ENCODE data around the gene LNX2. TPM values are rescaled to one million over a fixed set of nuclear protein-coding genes. Genes with fewer than 3 reads are reported as not detected.

The LNX2 gene
- polyA plus RNA-seq, 1 experiment, result 4.6 TPM

DNA sequence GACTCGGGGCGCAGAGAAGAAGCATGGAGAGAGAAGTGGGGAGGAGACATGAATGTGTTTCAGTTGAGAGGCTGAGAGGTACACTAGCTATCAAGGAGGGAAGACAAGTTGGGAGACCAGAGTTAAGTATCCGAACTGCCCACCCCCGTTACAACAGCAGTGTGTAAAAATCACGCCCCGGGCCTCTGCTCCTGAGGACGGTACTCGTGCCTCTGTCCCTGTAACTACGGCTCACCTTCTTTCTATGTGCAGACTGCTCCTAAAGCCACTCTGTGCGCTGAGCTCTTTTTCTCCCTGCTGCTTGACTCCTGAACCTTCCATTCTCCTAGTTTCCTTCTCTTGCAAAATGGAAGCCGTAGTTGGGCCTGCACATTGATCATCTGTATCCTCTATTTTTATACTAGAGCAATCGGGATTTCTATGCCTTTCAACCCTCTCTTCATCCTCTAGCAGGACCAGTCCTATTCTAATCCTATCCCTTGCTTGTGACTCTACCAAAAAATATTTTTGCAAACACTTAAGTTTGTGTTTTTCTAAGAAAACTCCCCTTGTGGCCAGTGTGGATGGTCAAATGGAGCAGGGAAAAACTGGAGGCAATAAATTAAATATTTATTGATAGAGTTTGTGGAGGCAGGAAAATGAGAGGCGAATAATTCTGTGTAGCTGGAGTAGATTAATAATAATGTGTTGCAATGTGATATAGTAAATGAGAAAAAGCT, 1.9 kb upstream of the LNX2 start:
- no peaks in the 10 kb centered on the region for H3K27me3 ChIP-seq (ENCODE audit: control insufficient read depth, insufficient read depth, low read length)
- DNase-seq (ENCODE audit: low read depth), result no peak
- peak overlapping the region; percentile 87 for H3K4me3 ChIP-seq (ENCODE audit: low read depth, low read length)
- no peaks in the 10 kb centered on the region for H3K36me3 ChIP-seq (ENCODE audit: control insufficient read depth, insufficient read depth, low read length)
- CTCF ChIA-PET, result interaction anchor here (0.7 to 1.2 kb wide), 3 partner anchors 11 to 81 kb away, joined by 3 to 4 read pairs (median 3); no protein-coding TSS in a partner anchor
- POLR2A ChIA-PET, result no interaction called here
- TF ChIP-seq, protein P1, sequence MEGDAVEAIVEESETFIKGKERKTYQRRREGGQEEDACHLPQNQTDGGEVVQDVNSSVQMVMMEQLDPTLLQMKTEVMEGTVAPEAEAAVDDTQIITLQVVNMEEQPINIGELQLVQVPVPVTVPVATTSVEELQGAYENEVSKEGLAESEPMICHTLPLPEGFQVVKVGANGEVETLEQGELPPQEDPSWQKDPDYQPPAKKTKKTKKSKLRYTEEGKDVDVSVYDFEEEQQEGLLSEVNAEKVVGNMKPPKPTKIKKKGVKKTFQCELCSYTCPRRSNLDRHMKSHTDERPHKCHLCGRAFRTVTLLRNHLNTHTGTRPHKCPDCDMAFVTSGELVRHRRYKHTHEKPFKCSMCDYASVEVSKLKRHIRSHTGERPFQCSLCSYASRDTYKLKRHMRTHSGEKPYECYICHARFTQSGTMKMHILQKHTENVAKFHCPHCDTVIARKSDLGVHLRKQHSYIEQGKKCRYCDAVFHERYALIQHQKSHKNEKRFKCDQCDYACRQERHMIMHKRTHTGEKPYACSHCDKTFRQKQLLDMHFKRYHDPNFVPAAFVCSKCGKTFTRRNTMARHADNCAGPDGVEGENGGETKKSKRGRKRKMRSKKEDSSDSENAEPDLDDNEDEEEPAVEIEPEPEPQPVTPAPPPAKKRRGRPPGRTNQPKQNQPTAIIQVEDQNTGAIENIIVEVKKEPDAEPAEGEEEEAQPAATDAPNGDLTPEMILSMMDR (IDR thresholded peaks at IDR 0.05; ENCODE audit: insufficient read depth, low read depth, low read length), result peak; percentile 45

DNA sequence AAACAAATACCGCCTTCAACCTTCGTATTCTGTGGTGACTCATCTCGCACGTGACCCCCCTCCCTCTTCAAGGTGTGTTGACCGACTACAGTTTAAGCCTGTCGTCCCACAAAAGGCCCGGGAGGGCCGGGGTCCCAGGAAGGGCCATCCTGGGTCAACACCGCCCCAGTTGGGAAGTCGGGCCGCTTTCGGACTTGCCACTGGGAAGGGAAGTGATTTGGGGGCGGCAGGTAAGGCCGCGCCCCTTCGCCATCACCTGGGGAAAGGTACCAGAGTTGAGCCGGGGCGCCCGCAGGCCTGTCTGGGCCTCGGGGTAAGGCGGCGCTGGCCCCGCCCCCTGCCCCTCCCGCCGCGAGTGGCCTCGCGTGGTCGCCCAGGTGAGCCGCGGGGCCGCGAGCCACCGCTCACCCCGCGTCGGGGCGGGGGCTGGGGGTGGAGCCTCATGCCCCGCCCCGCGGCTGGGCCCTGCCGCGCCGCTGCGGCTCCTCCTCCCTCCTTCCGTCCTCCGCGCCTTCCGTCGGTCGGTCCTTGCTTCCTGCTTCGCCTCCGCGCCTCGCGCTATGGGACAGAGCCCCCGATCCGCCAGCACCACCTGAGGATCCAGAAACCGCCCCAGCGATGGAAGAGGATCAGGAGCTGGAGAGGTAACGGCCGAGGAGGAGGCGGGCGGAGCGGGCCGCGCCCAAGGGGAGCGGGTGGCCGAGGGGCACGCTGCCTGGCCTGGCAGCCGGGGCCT, 1.2 kb upstream of the LNX2 start, which contains the start of gene POLR1D:
POLR1D (plus strand) TSS at position 527 of the 736 bp plus-strand sequence; CDS start at position 619, 92 bp downstream.
- DNase-seq (ENCODE audit: low read depth), result no peak
- Histone ChIP-seq H3K4me3 (ENCODE audit: low read depth, low read length) (peak within 1 kb of the TSS; percentile 87), H3K36me3 (ENCODE audit: control insufficient read depth, insufficient read depth, low read length) (no peaks in the 10 kb centered on the region), H3K27me3 (ENCODE audit: control insufficient read depth, insufficient read depth, low read length) (no peaks in the 10 kb centered on the region)
- TF ChIP-seq, protein P1 (IDR thresholded peaks at IDR 0.05; ENCODE audit: insufficient read depth, low read depth, low read length), result no peak
- POLR2A ChIA-PET, result interaction anchor here (1.0 kb wide), 1 partner anchor 23 kb away, joined by 3 read pairs; no protein-coding TSS in a partner anchor
- CTCF ChIA-PET, result interaction anchor here (0.7 to 2.6 kb wide), 4 partner anchors 12 to 80 kb away, joined by 3 to 10 read pairs (median 4); no protein-coding TSS in a partner anchor

DNA sequence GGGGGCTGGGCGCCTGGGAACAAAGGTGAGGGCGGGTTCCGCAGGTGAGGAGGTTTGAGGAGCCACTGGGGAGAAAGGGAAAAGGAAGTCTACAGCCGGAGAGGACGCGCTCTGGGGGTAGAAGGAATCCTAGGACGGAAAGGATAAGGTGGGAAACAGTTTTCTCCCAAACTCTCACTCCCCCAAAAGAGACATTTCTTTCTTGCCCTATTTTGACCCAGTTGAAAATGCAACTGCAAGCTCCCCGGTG, 712 bp upstream of the LNX2 start:
- no peak for DNase-seq (ENCODE audit: low read depth)
- Histone ChIP-seq H3K36me3 (ENCODE audit: control insufficient read depth, insufficient read depth, low read length) (no peaks in the 10 kb centered on the region), H3K4me3 (ENCODE audit: low read depth, low read length) (peak overlapping the region; percentile 87), H3K27me3 (ENCODE audit: control insufficient read depth, insufficient read depth, low read length) (no peaks in the 10 kb centered on the region)
- TF ChIP-seq, protein P1 (IDR thresholded peaks at IDR 0.05; ENCODE audit: insufficient read depth, low read depth, low read length), result no peak
- ChIA-PET CTCF (interaction anchor here (1.0 to 2.6 kb wide), 6 partner anchors 11 to 205 kb away, joined by 3 to 18 read pairs (median 8); no protein-coding TSS in a partner anchor), POLR2A (interaction anchor here (0.7 to 1.0 kb wide), 2 partner anchors 20 to 24 kb away, joined by 3 read pairs; no protein-coding TSS in a partner anchor)

DNA sequence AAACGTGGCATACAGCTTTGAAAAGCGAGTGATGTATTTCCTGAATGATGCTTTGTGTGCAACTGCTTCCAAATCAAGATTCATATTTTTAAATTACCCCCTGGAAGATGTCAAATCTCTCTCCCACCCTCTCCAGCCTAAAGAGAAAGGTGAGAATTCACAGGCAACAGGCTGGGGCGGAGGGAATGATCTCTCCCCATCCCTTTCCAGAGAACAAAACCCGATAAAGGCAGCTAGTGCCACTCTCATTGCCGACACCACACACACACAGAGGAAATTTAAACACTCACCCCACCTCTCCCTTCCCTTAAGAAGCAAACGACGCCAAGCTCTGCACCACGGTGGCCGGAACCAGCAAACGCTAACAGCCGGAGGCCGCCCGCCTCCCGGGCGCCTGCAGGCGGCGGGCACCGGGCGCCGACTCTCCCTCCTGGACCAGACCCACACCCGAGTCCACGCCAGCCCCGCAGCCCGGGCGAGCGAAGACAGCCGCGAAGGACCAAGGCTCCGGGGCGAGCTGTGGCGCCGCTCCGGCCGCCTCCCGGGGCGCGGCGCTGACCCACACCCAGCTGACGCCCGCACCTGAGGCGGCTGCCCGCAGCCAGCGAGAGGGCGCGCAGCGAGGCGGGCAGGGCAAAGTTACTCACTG, 477 bp downstream of the LNX2 start:
- CTCF ChIA-PET, result interaction anchor here (0.6 to 2.6 kb wide), 11 partner anchors 10 to 207 kb away, joined by 3 to 18 read pairs (median 4); no protein-coding TSS in a partner anchor
- no peaks in the 10 kb centered on the region for H3K36me3 ChIP-seq (ENCODE audit: control insufficient read depth, insufficient read depth, low read length)
- H3K27me3 ChIP-seq (ENCODE audit: control insufficient read depth, insufficient read depth, low read length), result no peaks in the 10 kb centered on the region
- POLR2A ChIA-PET, result no interaction called here
- DNase-seq (ENCODE audit: low read depth), result no peak
- H3K4me3 ChIP-seq (ENCODE audit: low read depth, low read length), result peak overlapping the region; percentile 87
- TF ChIP-seq, protein P1 (IDR thresholded peaks at IDR 0.05; ENCODE audit: insufficient read depth, low read depth, low read length), result peak; percentile 29; the same call in 1 of the 2 replicates

All from BJ (cell line).